ENCODE measurements around the gene SPSB4.
A peak's percentile ranks its signal among the peaks of the same experiment; 100 is the strongest.

The SPSB4 gene

DNA sequence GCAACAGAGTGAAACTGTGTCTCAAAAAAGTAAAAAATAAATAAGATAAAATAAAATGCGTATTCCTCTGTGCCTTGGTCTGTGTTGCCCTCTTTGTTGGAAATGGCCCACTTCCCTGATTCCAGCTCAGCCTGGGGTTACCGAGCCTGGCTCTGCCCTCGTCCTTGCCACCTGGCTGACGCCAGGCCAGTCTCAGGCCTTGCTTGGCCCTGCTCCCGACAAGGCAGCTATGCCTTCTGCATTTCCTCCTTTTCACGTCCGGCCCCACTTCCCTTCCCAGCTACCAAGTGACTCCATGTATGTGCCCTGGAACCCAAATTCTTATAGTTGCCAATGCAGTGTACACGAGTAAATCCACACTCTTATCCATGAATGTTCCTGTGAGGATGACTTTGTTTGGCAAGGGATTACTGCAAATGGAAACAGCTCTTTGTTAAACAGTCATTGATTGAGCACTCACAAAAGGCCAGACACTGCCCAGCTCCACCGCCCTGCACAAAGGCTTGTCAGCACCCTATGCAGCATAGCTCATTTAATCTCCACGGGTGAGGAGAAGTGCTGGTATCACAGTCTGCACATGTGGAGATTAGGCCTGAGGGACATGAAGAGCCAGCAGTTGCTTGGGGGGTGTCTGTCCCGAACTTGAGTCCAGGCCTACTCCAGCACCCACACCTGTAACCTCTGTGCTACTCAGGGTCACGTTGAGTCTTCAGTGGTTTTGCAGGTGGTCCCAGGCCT lies 25.1 kb downstream of the SPSB4 start:
- Mint-ChIP-seq H3K4me3 (peak overlapping the region; percentile 74), H3K36me3 (no peaks in the 10 kb centered on the region), H3K4me1 (peaks cover 8% of the 10 kb centered on the region), H3K27me3 (peaks cover 5% of the 10 kb centered on the region), H3K27ac (no peak overlapping the region), H3K9me3 (no peaks in the 10 kb centered on the region)
- no peak for ATAC-seq (ENCODE audit: low read depth)
- DNase-seq (ENCODE audit: low spot score in 2 of 2): no peak

GRCh38 chr3:141076797-141077571 lies 25.8 kb downstream of the SPSB4 start:
- H3K4me1 Mint-ChIP-seq: peaks cover 8% of the 10 kb centered on the region
- DNase-seq (ENCODE audit: low spot score in 2 of 2) (peak in 1 of 2 donors; percentile 23), ATAC-seq (ENCODE audit: low read depth) (peak; percentile 77)
- no peak overlapping the region for H3K27ac Mint-ChIP-seq
- H3K9me3 Mint-ChIP-seq: no peaks in the 10 kb centered on the region
- no peaks in the 10 kb centered on the region for H3K36me3 Mint-ChIP-seq
- H3K4me3 Mint-ChIP-seq: peak overlapping the region; percentile 74
- peaks cover 5% of the 10 kb centered on the region for H3K27me3 Mint-ChIP-seq

DNA sequence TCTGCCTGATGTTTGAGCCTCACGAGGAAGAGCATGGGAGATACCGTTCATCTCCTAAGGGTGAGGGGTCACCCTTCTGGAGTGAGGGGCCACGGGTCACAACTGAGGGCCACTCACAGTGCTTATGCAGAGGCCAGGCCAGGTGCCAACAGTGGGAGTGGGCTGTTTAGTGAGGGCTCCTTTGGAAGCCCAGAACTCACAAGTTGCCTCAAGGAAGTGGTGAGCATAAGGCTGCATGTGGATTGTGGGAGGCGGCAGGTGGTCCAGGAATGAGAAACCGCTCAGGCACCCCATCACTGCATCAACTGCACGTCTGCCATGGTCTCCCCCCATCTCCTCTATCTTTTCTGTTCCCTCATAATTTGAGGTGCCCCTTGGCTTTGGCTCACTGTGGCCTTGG lies 26.5 kb downstream of the SPSB4 start:
- Mint-ChIP-seq H3K36me3 (no peaks in the 10 kb centered on the region), H3K4me1 (peaks cover 8% of the 10 kb centered on the region), H3K9me3 (no peaks in the 10 kb centered on the region), H3K4me3 (peak overlapping the region; percentile 74), H3K27ac (no peak overlapping the region), H3K27me3 (peaks cover 5% of the 10 kb centered on the region)
- DNase-seq (ENCODE audit: low spot score in 2 of 2): no peak
- ATAC-seq (ENCODE audit: low read depth): no peak

DNA sequence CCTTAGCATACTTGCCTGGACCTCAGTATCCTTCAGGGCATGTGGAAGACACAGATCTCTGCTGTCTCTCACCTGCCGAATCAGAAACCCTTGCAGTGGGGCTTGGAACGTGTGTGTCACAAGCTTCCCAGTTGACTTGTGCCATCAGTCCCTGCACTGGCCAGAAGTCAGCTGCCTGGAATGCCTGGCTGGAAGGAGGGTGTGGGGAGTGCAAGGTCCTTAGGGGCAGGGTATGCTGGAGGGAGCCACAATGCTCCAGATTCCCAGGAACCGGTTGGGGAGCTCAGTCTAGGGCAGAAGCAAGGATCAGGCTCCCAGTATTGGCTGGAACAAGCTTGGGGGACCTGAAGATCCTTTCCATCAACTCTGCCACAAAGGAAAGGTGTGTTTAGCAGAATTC lies 27.1 kb downstream of the SPSB4 start:
- no peak for DNase-seq (ENCODE audit: low spot score in 2 of 2)
- no peak for ATAC-seq (ENCODE audit: low read depth)
- peaks cover 8% of the 10 kb centered on the region for H3K4me1 Mint-ChIP-seq
- H3K36me3 Mint-ChIP-seq: no peaks in the 10 kb centered on the region
- H3K27ac Mint-ChIP-seq: no peak overlapping the region
- peaks cover 5% of the 10 kb centered on the region for H3K27me3 Mint-ChIP-seq
- no peaks in the 10 kb centered on the region for H3K9me3 Mint-ChIP-seq
- no peak overlapping the region for H3K4me3 Mint-ChIP-seq

DNA sequence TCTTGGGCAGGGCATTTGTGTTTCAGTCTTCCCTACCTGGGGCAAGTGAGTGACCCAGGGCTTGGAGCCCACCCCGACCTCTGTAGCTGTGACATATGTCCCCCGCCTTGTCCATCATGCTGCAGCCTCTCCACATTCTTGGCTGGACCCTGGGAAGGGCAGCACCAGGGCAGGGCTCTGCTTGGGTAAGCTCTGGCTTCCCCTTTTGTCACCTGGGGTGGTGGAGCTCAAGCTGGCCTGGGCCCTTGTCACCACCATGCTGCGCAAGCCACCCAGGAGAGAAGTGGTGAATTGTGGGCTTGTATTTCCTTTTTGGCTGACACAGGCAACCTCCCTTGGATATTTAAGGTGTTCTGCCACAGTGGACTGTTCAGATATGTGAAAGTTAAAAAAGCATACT lies 29.3 kb downstream of the SPSB4 start:
- Mint-ChIP-seq H3K9me3 (no peaks in the 10 kb centered on the region), H3K27ac (no peak overlapping the region), H3K4me1 (peaks cover 8% of the 10 kb centered on the region), H3K27me3 (peaks cover 9% of the 10 kb centered on the region), H3K4me3 (no peak overlapping the region), H3K36me3 (no peaks in the 10 kb centered on the region)
- DNase-seq (ENCODE audit: low spot score in 2 of 2) (no peak), ATAC-seq (ENCODE audit: low read depth) (no peak)

- no peak for DNase-seq (ENCODE audit: low spot score in 2 of 2)
- H3K27ac Mint-ChIP-seq: no peak overlapping the region
- peaks cover 8% of the 10 kb centered on the region for H3K27me3 Mint-ChIP-seq
- ATAC-seq (ENCODE audit: low read depth): no peak
- H3K4me1 Mint-ChIP-seq: peaks cover 8% of the 10 kb centered on the region
- H3K4me3 Mint-ChIP-seq: no peak overlapping the region
- H3K9me3 Mint-ChIP-seq: no peaks in the 10 kb centered on the region
- H3K36me3 Mint-ChIP-seq: no peaks in the 10 kb centered on the region
Measured at GRCh38 chr3:141081141-141081795, 30.1 kb downstream of the SPSB4 start.

GRCh38 chr3:141082064-141082463 lies 30.9 kb downstream of the SPSB4 start:
- DNase-seq (ENCODE audit: low spot score in 2 of 2) (no peak), ATAC-seq (ENCODE audit: low read depth) (no peak)
- no peak overlapping the region for H3K4me3 Mint-ChIP-seq
- no peaks in the 10 kb centered on the region for H3K36me3 Mint-ChIP-seq
- H3K4me1 Mint-ChIP-seq: peaks cover 5% of the 10 kb centered on the region
- H3K27me3 Mint-ChIP-seq: peaks cover 8% of the 10 kb centered on the region
- H3K27ac Mint-ChIP-seq: no peak overlapping the region
- no peaks in the 10 kb centered on the region for H3K9me3 Mint-ChIP-seq

DNA sequence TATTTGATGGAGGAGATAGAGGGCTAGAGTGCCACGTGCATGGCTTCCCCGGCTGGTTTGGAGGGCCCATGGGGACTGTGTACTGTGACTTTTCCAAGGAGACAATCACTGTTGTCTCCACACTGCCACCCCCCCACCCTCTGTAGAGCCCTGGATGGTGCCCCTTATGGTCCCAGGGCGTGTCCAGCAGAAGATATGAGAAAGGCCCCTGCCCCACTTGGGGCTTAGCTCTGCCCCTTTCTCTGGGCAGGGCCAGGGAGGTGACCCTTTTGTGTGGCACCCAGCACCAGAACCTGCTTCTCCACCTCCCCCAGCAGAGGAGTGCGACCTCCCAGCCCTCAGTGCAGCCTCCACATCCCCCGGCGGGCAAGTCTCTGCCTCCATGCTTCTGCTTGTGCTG lies 32.1 kb downstream of the SPSB4 start:
- Mint-ChIP-seq H3K9me3 (no peaks in the 10 kb centered on the region), H3K4me1 (no peaks in the 10 kb centered on the region), H3K27ac (no peak overlapping the region), H3K27me3 (peaks cover 8% of the 10 kb centered on the region), H3K4me3 (no peak overlapping the region), H3K36me3 (no peaks in the 10 kb centered on the region)
- DNase-seq (ENCODE audit: low spot score in 2 of 2) (no peak), ATAC-seq (ENCODE audit: low read depth) (no peak)

DNA sequence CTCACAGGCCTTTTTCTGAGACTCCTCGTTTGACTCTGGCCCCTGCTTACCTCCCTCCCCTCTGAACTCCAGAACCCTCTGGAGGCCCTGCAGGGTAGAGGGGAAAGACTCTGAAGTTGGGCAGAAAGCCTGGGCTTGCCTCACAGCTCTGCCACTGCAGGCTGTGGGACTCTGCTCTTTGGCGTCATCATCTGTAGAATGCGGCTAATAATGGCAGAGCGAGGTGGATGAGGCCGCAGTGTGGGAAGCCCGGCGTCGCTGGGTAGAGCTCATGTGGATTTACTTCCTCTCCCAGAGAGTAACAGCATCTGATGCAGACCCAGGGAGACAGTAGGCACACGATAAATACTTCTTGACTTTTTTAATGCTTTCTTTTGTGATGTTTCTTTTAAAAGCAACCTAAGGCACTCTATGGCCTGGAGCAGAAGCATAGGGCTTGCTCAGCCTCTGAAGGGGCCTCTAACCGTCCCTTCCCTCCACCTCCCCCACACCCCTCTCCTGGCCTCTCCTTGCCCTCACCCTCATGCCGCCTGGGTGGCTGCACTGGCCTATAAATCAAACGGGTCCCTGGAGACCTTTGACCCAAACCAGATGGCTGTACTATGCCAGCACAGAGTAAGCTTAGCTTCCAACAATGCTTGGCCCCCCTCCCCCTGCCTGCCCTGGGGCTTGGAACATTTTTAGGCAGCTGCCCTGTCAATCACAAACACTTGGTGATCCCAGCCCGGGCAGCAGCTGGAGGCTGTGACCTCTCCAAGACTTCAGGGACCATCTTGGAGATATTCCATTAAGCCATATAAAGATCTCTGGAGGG lies 32.9 kb downstream of the SPSB4 start:
- Mint-ChIP-seq H3K9me3 (no peaks in the 10 kb centered on the region), H3K4me3 (no peak overlapping the region), H3K36me3 (no peaks in the 10 kb centered on the region), H3K27ac (no peak overlapping the region), H3K4me1 (no peaks in the 10 kb centered on the region), H3K27me3 (peaks cover 10% of the 10 kb centered on the region)
- no peak for DNase-seq (ENCODE audit: low spot score in 2 of 2)
- ATAC-seq (ENCODE audit: low read depth): no peak

DNA sequence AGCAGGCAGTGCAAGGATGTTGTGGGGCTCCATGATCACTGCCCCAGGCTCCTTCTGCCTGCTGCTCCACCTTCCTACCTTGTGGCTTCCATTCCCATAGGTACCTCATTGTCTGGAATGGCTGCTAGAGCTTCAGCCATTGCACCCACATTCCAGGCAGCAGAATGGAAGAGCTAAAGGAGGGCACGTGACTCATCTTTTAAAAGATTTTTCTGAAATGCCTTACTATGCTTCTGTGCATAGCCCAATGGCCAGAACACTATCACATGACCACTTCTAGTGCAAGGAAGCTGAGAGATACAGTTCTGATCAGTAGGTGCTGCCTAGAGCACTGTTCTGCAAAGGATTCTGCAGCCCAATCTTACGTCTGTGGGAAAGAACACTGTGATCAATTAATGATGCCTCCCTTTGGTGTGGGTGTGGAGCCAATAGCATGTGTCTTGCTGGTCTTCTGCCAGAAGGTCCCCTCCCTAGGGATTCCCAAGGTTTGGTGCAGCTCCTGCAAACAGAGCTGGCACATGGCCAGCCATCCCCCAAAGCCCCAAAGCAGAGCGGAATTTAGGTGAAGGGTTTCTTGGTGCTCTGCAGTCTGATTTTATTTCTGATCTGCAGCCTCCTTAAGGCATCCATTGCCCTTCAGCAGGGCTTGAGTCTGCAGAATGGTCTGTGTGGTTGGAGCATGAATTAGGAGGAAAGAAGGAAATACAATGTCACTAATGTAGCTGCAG lies 34.4 kb downstream of the SPSB4 start:
- no peak for DNase-seq (ENCODE audit: low spot score in 2 of 2)
- Mint-ChIP-seq H3K4me3 (no peak overlapping the region), H3K27ac (no peak overlapping the region), H3K36me3 (no peaks in the 10 kb centered on the region), H3K9me3 (no peaks in the 10 kb centered on the region), H3K27me3 (peaks cover 13% of the 10 kb centered on the region), H3K4me1 (no peaks in the 10 kb centered on the region)
- no peak for ATAC-seq (ENCODE audit: low read depth)

DNA sequence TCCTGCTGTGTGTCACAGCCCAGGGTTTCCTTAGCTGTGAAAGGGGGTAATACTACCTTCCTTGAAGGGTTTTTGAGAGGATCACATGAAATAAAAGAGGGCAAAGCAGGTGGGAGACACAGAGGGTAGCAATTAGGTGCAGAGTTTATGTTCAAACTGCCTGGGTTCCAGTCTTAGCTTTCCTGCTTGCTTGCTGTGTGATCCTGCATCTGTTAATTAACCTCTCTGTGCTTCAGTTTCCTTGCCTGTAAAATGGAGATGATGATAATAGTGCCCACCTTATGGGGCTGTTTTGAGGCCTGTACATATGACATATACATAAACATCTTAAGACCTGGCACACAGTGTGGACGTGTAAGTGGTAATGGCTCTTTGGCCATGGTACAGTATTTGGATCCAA lies 35.0 kb downstream of the SPSB4 start:
- no peaks in the 10 kb centered on the region for H3K4me1 Mint-ChIP-seq
- H3K27ac Mint-ChIP-seq: no peak overlapping the region
- H3K36me3 Mint-ChIP-seq: no peaks in the 10 kb centered on the region
- ATAC-seq (ENCODE audit: low read depth): no peak
- H3K4me3 Mint-ChIP-seq: no peak overlapping the region
- no peak for DNase-seq (ENCODE audit: low spot score in 2 of 2)
- peaks cover 13% of the 10 kb centered on the region for H3K27me3 Mint-ChIP-seq
- no peaks in the 10 kb centered on the region for H3K9me3 Mint-ChIP-seq

- H3K36me3 Mint-ChIP-seq: no peaks in the 10 kb centered on the region
- no peaks in the 10 kb centered on the region for H3K9me3 Mint-ChIP-seq
- H3K27ac Mint-ChIP-seq: no peak overlapping the region
- DNase-seq (ENCODE audit: low spot score in 2 of 2) (no peak), ATAC-seq (ENCODE audit: low read depth) (no peak)
- no peak overlapping the region for H3K4me3 Mint-ChIP-seq
- H3K27me3 Mint-ChIP-seq: peaks cover 13% of the 10 kb centered on the region
- H3K4me1 Mint-ChIP-seq: no peaks in the 10 kb centered on the region
Measured at GRCh38 chr3:141087076-141087777, 36.1 kb downstream of the SPSB4 start.

DNA sequence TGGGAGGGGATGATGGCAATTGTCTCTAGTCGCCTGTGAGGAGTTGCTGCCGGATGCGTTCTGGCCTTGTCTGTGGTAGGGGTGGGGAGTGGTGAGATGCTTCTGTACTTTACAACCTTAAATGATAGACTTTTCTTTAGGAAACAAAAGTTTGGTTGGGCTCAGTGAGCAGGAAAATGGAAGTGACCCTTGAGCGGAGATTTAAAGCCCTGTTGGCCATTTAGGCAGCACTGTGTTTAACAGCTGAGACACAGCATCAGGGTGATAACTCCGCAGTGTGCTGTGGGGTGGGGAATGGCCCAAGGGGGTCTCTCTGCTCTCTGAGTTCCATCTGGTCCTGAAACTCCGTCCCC lies 36.6 kb downstream of the SPSB4 start:
- Mint-ChIP-seq H3K4me1 (no peaks in the 10 kb centered on the region), H3K4me3 (no peak overlapping the region)

More for the DNA sequence above, 36.6 kb downstream of the SPSB4 start:
- no peaks in the 10 kb centered on the region for H3K9me3 Mint-ChIP-seq
- ATAC-seq (ENCODE audit: low read depth) (no peak), DNase-seq (ENCODE audit: low spot score in 2 of 2) (no peak)
- no peak overlapping the region for H3K27ac Mint-ChIP-seq
- peaks cover 13% of the 10 kb centered on the region for H3K27me3 Mint-ChIP-seq
- no peaks in the 10 kb centered on the region for H3K36me3 Mint-ChIP-seq

Measured in memory B cell (primary cell).